ELF-1 (cell line): ENCODE results near the gene TSPAN3.

Experiments
- DNase-seq: peaks from one replicate; pipeline ENCODE4 v3.0.0-alpha.2; 2016; ENCODE audit warnings: low read depth, low spot score

TSPAN3 gene

GRCh38 chr15:77023576-77024272, 47.2 kb downstream of the TSPAN3 start:
- DNase-seq = no peak

- no peak for DNase-seq
These were observed 48.0 kb downstream of the TSPAN3 start for GRCh38 chr15:77022646-77023575.

- no peak for DNase-seq
These were observed 49.0 kb downstream of the TSPAN3 start for GRCh38 chr15:77021803-77022381.

GRCh38 chr15:77021088-77021481, 49.8 kb downstream of the TSPAN3 start:
- no peak for DNase-seq

GRCh38 chr15:77020348-77021087, 50.4 kb downstream of the TSPAN3 start:
- no peak for DNase-seq

- DNase-seq = no peak
These were observed 51.2 kb downstream of the TSPAN3 start for GRCh38 chr15:77019521-77020331.

- DNase-seq = no peak
These were observed 52.0 kb downstream of the TSPAN3 start for GRCh38 chr15:77018796-77019505.

- no peak for DNase-seq
These were observed 52.9 kb downstream of the TSPAN3 start for GRCh38 chr15:77017761-77018720.

GRCh38 chr15:77017091-77017660, 53.7 kb downstream of the TSPAN3 start:
- no peak for DNase-seq

- no peak for DNase-seq
These were observed 54.6 kb downstream of the TSPAN3 start for GRCh38 chr15:77016321-77016695.

- no peak for DNase-seq
These were observed 55.1 kb downstream of the TSPAN3 start for GRCh38 chr15:77015646-77016320.

GRCh38 chr15:77014132-77015081, 56.5 kb downstream of the TSPAN3 start:
- no peak for DNase-seq

- no peak for DNase-seq
These were observed 57.2 kb downstream of the TSPAN3 start for GRCh38 chr15:77013776-77014131.

- no peak for DNase-seq
These were observed 58.0 kb downstream of the TSPAN3 start for GRCh38 chr15:77012868-77013267.

- no peak for DNase-seq
These were observed 58.7 kb downstream of the TSPAN3 start for GRCh38 chr15:77012117-77012712.

- no peak for DNase-seq
These were observed 60.1 kb downstream of the TSPAN3 start for GRCh38 chr15:77010857-77011256.

GRCh38 chr15:77010312-77010686, 60.6 kb downstream of the TSPAN3 start:
- DNase-seq = no peak
